Measurements from ENCODE around the gene RANBP1.

- TF ChIP-seq CTCF (IDR thresholded peaks at IDR 0.05): no peak
- no peak for TF ChIP-seq RORB (CRISPR knock-in tag; IDR thresholded peaks at IDR 0.05)
- TF ChIP-seq, protein P1, sequence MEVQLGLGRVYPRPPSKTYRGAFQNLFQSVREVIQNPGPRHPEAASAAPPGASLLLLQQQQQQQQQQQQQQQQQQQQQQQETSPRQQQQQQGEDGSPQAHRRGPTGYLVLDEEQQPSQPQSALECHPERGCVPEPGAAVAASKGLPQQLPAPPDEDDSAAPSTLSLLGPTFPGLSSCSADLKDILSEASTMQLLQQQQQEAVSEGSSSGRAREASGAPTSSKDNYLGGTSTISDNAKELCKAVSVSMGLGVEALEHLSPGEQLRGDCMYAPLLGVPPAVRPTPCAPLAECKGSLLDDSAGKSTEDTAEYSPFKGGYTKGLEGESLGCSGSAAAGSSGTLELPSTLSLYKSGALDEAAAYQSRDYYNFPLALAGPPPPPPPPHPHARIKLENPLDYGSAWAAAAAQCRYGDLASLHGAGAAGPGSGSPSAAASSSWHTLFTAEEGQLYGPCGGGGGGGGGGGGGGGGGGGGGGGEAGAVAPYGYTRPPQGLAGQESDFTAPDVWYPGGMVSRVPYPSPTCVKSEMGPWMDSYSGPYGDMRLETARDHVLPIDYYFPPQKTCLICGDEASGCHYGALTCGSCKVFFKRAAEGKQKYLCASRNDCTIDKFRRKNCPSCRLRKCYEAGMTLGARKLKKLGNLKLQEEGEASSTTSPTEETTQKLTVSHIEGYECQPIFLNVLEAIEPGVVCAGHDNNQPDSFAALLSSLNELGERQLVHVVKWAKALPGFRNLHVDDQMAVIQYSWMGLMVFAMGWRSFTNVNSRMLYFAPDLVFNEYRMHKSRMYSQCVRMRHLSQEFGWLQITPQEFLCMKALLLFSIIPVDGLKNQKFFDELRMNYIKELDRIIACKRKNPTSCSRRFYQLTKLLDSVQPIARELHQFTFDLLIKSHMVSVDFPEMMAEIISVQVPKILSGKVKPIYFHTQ (CRISPR knock-in tag; IDR thresholded peaks at IDR 0.05): no peak
- no peak for TF ChIP-seq USF2 (CRISPR knock-in tag; IDR thresholded peaks at IDR 0.05)
- TF ChIP-seq FOXJ3 (CRISPR knock-in tag; IDR thresholded peaks at IDR 0.05; ENCODE audit: borderline replicate concordance): no peak
These were observed 1.9 kb downstream of the RANBP1 start for GRCh38 chr22:20117633-20118299.
